Stromal cell of bone marrow (primary cell): Measurements from ENCODE around the gene SLC25A45.
"Not testable (repeated sequence)": the region's sequence is repeated elsewhere in the genome, so short reads cannot be mapped to it uniquely, and the experiment has no call there.

Source experiments
- DNase-seq: peaks from one replicate; pipeline ENCODE4 v3.0.0-alpha.2; 2012; ENCODE audit warnings: low read depth

The SLC25A45 gene

DNA sequence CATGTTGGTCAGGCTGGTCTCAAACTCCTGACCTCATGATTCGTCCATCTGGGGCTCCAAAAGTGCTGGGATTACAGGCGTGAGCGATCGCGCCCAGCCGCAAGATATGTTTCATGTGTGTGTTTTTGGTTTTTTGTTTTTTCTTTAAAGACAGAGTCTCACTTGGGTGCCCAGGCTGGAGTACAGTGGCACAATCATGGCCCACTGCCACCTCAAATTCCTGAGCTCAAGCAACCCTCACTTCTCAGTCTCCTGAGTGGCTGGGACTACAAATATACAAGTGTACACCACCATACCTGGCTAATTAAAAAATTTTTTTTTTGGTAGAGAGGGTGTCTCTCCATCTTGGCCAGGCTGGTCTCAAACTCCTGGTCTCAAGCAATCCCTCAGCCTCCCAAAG lies 19.5 kb downstream of the SLC25A45 start:
- DNase-seq = no peak

DNA sequence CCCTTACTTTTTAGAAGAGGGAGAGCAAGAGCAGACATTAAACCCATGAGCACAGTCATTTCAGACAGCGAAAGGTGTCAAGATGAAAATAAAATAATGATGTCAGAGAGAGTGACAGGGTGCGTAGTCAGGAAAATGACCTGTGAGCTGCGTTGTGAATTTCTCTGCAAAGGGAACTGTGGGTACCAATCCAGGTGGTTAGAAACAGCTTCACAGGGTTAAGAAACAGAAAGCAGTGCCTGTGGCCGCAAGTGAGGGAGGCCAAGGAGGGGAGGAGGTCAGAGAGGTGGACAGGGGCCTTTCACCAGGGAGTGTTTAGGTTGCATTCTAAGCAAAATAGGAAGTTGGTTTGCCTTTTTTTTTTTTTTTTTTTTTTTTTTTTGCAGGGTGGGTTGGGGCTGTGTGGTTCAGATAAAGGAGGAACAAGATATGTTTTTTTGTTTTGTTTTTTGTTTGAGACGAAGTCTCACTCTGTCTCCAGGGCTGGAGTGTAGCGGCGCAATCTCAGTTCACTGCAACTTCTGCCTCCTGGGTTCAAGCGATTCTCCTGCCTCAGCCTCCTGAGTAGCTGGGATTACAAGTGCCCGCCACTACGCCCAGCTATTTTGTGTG lies 20.0 kb downstream of the SLC25A45 start:
- DNase-seq = no peak

DNA sequence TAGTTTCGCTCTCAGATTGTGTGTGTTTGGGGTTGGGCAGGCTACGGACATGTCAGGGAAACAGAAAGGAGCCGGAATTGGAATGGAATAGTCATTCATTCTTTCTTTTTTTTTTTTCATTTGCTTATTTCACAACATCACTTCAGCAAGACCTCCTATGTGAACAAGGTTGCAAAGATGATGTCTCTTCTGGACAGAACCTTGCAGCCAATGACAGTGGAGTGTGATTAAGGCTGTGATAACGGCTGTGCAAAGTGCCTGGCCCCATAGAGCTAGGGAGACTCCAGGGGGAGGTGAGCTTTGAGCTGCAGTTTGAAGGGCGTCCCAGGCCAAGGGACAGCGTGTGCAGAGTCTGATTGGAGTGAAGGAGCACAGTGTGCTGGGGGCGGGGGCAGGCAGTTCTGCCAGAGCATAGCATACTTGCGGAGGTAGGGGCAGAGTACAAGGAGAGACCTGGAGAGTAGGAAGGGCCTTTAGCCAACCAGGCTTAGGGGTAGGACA lies 24.5 kb downstream of the SLC25A45 start:
- DNase-seq = no peak

DNA sequence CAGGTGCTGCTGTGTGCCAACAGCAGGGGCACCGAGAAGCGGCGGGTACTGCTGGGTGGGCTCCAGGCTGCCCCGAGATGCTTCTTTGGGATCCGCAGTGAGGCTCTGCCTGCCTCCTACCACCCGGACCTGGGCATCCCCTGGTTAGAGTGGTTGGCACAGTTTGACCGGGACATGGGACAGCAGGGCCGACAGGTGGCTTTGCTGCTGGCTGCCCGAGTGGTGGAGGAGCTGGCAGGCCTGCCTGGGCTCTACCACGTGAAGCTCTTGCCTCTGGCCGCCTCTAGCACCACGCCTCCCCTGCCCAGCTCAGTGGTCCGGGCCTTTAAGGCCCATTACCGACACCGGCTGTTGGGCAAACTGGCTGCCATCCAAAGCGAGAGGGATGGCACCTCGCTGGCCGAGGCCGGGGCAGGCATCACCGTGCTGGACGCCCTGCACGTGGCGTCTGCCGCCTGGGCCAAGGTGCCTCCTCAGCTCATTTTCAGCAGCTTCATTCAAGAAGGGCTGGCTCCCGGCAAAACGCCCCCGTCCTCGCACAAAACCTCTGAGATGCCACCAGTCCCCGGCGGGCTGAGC lies 26.0 kb downstream of the SLC25A45 start:
- no peak for DNase-seq

DNA sequence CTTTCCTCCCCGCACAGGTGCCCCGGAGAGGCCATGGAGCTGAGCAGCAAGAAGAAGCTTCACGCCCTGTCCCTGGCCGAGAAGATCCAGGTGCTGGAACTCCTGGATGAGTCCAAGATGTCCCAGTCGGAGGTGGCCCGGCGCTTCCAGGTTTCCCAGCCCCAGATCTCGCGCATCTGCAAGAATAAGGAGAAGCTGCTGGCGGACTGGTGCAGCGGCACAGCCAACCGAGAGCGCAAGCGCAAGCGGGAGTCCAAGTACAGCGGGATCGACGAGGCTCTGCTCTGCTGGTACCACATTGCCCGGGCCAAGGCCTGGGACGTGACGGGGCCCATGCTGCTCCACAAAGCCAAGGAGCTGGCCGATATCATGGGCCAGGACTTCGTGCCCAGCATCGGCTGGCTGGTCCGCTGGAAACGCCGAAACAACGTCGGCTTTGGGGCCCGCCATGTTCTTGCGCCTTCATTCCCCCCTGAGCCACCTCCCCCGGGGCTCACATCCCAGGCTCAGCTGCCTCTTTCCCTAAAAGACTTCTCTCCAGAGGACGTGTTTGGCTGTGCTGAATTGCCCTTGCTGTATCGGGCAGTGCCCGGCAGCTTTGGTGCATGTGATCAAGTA lies 26.6 kb downstream of the SLC25A45 start:
- no peak for DNase-seq

DNA sequence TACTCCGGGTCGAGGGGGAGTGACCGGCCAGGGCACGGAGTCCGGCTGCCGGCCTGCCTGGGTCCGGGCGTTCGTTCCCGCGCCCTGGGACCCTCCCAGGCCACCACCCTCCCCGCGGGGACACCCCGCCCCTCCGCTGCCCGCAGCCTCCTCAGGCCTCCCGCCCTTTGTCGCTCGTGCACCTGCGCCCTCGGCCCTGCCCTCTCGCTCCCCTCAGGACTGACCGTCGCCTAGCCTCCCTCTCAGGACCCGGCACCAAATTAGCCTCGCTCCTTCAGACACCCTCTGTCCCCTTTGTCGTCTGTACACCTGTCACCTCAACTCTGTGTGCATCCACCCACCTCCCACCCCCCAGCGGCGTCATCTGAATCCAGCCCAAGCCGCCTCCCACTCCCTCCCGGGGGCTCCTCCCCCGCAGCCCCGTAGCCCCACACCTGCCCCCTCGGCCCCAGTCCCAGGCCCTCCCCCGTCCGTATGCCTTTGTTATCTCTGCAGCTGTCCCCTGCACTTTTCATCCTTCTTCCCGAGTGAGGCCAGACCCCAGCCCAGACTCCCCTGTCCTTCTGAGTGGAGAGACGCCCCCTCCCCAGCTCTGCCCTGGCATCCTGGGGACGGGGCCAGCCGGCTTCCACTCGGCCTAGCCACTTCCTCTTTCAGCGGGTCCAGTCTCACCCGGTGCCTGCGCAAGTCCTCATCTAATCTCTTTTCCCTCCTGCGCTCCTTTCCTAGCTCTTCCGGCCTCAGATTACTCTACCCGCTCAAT lies 27.3 kb downstream of the SLC25A45 start:
- no peak for DNase-seq

DNA sequence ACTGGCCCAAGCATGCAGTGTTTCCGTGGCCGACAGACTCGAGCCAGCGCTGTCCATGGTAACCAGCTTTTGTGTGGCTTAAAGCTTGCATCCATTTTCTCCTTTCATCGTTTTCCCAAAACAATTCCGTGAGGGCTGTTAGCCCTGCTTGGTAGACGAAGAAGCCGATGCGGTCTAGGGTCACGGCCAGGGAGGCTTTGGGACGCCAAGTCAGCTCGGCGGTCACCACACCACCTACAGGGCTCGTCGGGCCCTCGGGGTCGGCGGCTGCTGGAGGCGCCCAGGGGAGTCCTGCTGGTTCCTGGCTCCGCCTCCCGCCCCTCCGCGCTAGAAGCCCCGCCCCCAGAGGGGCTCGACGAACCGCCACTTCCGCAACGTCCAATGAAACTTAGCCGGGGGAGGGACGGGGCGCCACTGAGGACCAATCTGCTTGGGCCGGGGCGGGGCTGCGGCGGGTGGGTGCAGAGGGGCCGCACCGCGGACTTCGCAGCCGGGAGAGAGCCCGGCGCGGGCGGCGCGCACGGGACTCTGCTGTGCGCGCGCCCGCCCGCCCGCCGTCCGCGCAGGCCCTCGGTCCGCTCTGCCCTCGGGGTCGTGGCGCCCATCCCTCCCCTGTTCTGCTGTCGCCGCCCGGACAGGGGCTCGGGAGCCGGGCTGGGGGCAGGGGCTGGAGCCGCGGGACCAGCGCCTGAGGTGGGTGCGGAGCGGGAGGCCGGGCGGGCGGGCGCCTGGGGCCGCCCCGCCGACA lies 28.0 kb downstream of the SLC25A45 start, which contains the start of gene TIGD3:
Gene TIGD3 (plus strand): TSS at position 487 of the 748 bp plus-strand sequence. CDS start 1,058 bp downstream, outside the sequence.
- peak; percentile 87 for DNase-seq

DNA sequence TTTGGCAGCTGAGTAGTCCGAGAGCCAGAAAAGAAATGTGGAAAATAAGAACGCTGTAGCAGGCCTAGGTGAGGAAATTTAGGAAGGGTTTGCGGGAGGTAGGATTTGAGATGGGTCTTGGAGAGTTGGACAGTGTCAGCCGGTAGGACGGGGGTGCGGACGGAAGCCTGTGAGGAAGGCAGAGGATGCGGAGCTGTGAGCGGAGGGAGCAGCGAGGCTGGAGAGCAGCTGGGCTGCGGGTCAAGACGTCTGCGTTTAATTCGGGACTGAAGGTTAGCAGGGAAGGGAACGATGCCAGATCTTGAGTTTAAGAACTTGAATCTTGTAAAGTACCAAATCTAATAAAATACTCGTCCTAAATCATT lies 28.6 kb downstream of the SLC25A45 start:
- DNase-seq = no peak

DNA sequence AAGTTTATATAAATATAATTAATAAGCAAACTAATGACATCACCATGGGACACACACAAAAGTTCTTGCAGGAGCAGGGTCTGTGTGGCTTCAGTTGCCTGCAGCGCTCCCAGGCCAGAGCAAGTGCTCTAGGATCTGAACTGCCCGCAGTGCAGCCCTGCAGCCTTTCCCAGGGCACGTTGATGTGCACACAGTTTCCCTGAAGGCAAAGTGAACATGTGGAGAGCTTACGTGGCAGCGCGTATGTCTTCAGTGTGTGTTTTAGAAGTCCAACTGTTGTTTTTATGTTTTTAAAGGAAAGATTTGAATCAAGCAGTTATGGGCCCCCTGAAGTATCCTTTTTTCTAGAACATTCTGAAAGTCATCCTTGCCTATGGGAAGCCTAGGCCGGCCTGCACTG lies 29.1 kb downstream of the SLC25A45 start:
- no peak for DNase-seq

DNA sequence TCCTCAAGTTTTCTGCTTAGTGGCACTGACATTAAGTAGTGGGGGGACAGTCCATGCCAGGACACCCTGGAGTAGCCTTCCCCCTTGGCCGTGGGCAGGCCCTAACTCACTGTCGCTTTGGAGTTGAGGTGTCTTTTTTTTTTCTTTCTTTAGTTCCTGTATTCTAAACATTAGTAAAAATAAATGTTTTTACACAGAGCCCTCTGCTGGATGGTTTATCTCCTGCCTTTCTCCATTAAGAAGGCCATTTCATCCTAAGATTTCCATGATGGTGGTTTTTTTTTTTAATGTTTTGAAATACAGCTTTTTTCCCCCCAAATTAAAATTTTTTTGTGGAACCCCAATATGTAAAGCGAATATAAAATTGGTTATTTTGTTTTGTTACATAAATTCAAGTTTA lies 29.7 kb downstream of the SLC25A45 start:
- no peak for DNase-seq

DNA sequence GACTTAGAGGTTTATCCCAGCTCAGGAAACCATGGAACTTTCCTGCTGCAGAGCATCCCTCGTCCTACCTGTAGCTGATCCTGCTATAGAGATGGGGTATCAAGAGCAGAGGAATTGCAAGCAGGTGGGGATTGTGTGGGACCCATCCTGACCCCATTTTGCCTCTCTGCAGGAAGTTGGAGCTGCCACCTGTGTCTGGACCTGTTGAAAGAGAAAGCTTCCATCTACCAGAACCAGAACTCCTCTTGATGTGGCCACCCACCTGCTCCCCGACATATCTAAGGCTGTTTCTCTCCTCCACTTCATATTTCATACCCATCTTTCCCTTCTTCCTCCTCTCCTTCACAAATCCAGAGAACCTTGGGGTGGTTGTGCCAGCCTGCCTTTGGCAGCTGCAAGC lies 30.9 kb downstream of the SLC25A45 start:
- no peak for DNase-seq

DNA sequence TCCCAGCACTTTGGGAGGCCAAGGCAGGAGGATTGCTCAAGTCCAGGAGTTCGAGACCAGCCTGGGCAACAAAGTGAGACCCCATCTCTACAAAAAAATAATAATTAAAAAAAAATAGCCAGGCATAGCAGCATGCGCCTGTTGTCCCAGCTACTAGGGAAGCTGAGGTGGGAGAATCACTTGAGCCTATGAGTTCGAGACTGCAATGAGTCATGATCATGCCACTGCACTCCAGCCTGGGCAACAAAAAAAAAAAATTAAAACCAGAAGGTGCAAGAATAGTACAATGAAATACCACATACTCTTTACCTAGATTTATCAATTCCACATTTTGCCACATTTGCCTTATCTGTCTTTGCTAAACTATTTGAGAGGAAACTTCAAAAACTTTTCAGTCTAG lies 40.6 kb downstream of the SLC25A45 start:
- no peak for DNase-seq

DNA sequence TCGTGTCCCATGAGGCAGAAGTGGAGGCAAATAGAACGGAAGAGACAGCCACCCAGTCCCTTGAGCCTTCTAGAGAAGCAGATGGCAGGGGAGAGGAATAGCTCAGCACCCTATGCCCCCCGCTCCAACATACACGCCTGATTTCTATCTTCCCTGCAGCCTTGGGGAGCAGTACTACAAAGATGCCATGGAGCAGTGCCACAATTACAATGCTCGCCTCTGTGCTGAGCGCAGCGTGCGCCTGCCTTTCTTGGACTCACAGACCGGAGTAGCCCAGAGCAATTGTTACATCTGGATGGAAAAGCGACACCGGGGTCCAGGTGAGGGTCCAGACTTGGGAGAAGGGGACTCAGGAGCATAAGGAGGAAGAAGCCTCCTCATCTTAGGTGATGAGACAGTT lies 42.2 kb downstream of the SLC25A45 start:
- no peak for DNase-seq

DNA sequence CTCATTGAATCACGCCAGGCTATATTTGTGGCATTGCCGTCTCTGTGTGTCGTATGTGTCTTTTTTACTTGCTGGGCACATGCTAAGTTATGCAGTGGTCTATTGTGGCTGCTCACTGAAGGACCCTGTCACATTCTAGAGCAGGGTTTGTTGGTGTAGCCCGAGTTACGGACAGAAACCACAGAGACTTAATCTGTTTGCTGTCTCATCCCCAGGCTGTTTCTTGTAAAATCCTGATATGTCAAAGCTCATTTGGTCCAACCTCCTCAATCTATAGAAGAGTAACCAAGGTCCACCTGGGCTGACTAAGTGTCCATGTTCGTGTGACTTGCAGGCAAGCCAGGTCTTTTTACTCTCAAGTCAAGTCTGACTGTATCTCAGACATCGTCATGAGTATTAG lies 43.8 kb downstream of the SLC25A45 start:
- DNase-seq = no peak

DNA sequence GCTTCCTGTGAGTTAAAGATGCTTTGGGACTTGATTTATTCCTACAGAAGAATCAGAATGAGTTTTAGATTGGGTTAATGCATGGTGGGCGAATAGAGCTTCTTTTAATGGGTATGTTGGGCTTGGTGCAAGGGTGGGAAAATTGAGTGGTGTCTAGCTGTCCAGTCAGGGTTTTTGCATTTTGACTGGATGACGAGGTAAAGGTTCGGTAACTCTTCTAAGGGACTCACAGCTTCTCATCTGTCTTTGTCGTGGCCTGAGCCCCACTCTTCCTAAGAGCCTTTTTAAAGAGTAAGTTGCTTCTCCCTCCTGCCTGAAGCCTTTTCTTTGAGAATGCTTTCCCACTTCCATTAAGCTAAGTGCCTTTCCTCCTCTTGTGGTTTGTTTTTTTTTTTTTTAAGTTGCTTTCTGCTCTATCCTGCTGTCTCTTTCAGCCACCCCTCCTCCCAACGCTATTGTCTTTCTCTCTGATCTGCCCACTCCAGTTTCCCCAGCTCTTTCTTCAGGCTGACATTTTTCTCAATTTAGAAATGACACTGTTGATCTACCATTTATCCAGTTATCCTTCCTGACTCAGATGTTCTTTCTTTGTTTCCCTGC lies 47.6 kb downstream of the SLC25A45 start:
- DNase-seq = no peak

DNA sequence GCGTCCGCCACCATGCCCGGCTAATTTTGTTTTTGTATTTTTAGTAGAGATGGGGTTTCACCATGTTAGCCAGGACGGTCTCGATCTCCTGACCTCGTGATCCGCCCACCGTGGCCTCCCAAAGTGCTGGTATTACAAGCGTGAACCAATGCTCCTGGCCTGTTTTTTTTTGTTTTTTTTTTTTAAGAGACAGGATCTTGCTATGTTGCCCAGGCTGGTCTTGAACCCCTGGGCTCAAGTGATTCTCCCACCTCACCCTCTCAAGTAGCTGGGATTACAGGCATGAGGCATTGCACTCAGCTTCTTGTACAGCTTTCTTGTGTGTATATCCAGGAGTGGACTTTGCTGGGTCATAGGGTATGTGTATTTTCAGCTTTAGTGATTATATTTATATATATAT lies 49.9 kb downstream of the SLC25A45 start:
- DNase-seq = not testable (repeated sequence)

DNA sequence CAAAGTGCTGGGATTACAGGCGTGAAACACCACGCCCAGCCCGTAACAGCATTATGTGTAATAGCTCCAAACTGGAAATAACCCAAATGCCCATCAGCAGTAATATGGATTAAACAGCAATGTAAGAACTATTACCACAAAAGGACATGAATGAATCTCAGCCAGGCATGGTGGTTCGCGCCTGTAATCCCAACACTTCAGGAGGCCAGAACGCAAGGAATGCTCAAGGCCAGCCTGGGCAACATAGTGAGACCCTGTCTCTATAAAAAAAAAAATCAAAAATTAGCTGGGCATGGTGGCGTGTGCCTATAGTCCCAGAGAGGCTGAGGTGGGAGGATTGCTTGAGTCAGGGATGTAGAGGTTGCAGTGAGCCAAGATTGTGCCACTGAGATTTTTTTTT lies 51.9 kb downstream of the SLC25A45 start:
- no peak for DNase-seq

DNA sequence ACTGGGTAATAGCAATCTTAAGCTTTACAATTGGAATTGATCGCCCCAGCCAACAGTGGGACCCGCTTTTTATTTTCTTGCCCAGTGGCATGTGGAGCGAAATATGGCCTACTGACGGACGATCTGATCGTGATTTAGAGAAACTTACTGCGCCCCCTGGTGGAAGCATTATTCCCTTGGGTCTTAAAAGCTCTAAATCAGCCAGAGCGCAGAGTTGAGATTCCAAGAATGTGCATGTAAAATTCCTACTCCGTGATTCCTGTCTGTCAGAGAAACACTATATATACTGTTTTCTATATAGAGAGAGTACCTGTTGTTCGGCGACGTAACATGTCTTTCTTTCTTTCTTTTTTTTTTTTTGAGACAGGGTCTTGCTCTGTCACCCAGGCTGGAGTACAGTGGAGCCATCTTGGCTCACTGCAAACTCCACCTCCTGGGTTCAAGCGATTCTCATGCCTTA lies 52.5 kb downstream of the SLC25A45 start:
- peak; percentile 79 for DNase-seq

DNA sequence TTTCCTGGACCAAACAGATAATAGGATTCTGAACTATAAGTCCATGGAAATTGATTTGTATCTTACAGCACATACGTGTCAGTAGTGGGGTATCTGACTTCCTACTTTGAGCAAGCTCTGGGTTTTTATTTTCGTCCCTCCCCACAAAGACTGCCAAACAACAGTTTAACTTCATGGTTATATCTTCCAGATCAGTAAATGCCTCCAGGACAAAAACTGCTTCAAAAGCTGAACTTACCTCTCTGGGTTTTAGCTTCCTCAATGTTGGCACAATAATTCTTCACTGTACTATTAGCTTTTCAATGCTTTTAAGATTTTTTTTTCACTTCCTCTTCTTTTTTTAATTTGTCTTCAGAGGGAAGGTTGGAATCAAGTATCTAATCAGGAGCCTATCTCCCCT lies 53.0 kb downstream of the SLC25A45 start:
- DNase-seq = no peak

DNA sequence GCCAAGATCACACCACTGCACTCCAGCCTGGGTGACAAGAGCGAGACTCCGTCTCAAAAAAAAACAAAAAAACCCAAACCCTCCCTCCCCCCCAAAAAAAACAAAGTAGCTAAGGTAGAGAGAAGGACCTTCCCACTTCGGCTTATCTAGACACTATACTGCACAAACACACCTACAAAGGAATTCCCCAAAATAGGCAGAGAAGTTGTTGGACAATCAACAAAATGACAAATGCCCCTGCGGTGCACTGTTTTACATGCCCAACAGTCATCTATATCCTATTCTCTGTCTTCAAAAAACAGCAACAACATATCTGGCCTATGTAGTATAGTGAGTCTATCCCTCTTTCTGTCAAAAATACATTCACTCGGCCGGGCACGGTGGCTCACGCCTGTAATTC lies 55.4 kb downstream of the SLC25A45 start:
- DNase-seq = no peak

DNA sequence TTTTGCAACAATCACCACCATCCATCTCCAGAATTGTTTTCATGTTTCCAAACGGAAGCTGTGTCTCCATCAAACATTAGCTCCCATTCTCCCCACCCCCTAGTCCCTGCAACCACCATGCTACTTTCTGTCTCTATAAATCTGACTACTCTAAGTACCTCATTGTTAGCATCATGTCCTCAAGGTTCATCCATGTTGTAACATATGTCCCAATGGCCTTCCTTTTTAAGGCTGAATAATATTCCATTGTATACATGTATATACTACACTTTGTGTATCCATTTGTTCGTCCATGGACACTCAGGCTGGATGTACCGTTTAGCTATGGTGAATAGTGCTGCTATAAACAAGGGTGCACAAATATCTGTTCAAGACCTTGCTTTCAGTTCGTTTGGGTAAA lies 57.0 kb downstream of the SLC25A45 start:
- no peak for DNase-seq
